K562 treated with DMSO at 1 percent for 24 hours (cell line): ENCODE measurements around the gene CXorf51B. TPM values are rescaled to one million over a fixed set of nuclear protein-coding genes. Genes with fewer than 3 reads are reported as not detected.

ENCODE experiments used
- total RNA-seq: library from RNA; unstranded; fragments of 300-600 nt; gene quantifications from 2 replicates; pipeline ENCODE4 v1.2.3, GENCODE V29; 2022; ENCODE audit warnings: low read depth; ENCODE audit not compliant: insufficient read depth

The CXorf51B gene
- total RNA-seq, result not detected in 2 replicates

GRCh38 chrX:146809471-146809870 is at the start of gene CXorf51B:
CXorf51B (plus strand) TSS chrX:146809771; CDS start chrX:146809792, 21 bp downstream.

GRCh38 chrX:146814644-146815043 is 5.1 kb downstream of the CXorf51B start, which contains the start of gene CXorf51A:
CXorf51A (minus strand) TSS chrX:146814744; CDS start chrX:146814723, 21 bp downstream.

Other genes with a start within 250 kb of the CXorf51B start
- not detected in 2 replicates for gene CXorf51A, start 5.0 kb downstream of the CXorf51B start, total RNA-seq